ENCODE data around the gene ARHGAP15. TPM values are rescaled to one million over a fixed set of nuclear protein-coding genes. Genes with fewer than 3 reads are reported as not detected.

Gene ARHGAP15
- total RNA-seq, 1 donor from 2014 or later = 33.8 TPM

DNA sequence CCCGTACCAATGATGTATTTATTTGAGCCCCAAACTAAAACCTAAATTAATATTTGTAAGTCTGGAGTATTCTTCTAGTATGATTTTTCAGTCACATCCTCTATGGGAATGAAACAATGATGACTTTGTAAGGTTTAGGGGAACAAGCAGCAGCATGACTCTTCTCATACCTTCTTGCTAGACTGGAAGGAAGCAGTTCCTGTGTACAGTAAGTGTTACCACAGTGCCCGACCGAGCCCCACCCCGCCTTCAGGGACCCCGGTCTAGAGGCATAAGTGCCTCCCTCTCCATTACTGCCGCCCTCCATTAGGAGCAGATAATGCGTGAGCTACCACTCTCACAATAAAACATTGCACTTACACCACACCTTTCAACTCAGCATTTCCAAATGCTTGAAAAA is 599.3 kb downstream of the ARHGAP15 start:
- no peak for DNase-seq

DNA sequence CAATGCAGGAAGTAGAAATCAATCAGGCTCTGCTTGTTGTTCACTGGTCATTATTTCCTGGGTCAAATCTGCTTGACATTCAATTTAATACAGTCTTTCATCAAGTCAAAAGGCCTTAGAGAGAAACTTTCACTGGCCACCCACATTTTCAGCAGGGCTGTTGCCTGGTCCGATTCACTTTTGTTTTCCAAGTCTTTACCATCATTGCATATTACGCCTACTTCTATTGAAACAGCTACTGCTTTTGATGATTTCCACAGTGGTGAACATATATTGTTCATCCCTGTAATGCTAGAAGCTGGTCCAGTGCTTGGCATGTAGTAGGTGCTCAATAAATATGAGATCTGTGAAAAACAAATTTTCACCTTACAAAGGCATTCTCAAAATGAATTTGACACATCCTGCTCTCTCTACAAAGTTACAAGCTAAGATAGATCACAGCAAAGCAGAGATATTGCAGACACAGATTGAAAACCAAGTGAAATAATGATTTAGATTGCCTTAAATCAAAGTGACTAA is 600.1 kb downstream of the ARHGAP15 start:
- DNase-seq = no peak

DNA sequence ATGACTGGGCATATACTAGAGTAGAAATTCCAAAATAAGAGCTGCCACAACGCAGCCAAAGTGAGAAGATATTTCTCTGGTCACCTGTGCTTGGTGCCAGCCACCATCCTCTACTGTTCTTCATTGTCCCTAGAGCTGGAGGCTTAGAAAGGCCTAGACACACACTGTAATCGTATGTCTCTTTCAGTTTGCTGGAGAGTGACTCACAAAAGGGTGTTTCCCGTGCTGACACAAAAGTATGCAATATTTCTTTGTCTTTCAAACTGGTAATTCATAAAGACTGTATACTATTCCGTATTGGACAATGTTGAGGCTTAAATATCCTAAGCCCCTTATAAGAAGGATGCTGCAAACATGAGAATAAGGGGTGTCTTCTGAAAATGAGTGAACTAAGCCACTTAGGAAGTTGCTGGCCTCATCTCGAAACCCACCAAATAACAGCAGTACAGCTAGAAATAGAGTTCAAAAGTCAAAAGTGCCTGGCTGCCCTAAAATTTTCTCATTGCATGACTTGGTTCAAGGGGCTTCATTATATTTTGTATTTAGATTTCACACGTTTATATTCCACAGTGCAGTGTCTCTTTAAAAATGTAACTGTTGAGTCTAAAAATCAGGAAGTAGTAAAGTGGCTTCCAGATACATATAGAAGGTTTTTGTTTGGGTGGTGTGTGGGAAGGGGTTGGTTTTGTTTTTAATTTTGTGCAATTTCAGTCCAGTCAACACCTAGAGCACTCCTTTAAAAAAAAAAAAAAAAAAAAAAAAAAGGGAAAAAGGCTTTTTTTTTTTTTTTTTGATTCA is 601.1 kb downstream of the ARHGAP15 start:
- no peak for DNase-seq

DNA sequence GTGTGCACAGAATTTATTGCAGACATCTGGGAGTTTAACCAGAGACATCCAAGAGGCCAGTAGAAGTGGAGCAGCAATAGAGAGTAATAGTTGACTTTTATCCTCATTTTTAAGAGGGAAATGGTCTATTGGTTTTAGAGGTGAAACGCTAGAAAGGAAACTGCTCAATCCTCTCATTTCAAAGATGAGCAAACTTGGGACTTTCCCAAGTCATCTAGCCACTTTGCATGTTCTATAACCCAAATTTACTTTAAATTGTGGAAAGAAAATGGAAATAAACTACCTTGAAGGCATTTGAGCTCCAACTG is 601.7 kb downstream of the ARHGAP15 start:
- DNase-seq = no peak

DNA sequence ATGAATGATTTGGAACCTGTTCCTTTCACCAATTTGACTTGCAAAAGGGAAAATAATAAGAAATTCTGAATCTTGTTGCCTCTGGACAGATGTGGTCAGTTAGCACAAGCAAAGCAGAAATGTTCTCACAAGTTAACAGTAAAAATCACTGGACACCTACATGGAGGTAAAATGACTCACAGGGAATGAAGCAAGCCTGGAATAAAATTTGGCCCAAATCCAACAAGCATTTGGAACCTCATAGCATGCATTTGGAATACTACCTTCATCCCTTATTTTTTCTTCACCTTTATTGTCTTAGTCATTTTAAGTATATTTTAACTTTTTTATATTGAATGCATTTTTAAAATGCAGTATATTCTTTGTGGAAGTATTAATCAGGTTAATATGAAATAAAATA is 602.9 kb downstream of the ARHGAP15 start:
- DNase-seq = no peak

DNA sequence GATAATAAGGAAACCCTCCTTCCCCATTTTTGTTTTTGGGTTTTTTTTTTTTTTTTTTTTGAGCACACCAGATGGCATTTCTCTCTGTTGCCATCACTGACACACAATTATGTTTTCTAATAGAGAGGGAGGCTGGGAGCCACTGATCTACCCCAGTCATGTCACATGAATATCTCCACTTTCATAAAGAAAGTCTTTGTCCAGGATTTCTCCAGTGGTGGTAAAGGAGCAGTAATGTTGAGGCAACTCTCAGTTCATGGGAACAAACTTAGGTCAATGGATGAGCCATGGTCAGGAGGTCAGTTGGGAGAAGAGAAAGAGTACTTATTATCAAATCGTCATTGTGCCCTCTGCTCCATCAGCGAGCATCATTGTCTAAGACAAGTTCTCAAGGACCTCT is 603.7 kb downstream of the ARHGAP15 start:
- no peak for DNase-seq

DNA sequence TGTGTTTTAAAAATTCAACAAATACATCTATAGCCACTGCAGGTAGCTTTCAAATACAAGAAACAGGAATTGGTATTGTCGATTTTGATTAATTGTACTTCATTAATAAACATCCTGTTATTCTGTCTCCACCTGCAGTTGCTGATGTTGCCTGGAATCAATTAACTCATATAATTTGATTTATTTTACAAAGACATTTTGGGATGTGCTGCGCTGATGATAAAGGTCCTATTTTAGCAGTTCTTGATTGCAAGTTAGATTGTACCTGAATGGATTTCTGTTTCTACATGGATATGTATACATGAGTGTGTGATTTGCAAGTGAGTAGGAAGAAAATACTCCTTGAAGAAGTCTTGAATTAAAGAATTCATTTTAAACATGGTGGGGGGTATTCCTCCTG is 605.3 kb downstream of the ARHGAP15 start:
- no peak for DNase-seq

DNA sequence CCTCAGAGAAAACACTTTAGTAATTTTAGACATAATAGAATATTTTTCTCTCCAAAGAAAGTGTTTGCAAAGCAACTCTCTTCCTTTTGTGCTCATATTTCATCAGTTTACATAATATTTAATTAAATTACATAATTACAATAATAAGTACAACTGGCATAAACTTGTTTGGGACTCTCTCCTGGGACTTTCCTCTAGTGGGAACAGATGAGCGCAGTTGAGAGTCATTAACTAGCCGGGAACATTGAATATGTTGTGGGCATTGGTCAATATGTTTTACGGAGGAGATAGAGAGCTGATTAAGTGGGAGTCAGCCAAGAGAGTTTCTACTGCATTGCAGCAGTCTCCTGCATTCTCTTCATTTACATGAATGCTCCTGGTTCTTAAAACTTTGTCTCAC is 607.7 kb downstream of the ARHGAP15 start:
- no peak for DNase-seq

DNA sequence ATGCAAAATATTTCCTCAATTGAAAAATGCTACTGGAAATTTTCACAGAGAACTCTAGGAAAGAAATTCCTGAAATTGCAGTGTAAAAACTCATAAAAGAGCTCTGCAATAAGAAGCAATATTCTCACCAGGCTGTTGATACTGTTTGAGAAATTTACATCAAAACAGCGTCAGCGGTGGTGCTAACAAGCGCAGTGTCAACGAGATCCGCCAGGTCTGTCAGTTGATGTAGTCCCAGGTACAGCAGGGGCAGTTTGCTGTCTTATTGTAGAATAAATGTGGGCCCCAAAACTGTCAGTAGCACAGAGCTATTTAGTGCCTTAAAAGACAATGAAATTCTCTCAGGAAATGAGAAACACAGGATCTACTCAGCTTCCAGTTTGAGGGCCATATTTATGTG is 611.2 kb downstream of the ARHGAP15 start:
- DNase-seq = no peak

DNA sequence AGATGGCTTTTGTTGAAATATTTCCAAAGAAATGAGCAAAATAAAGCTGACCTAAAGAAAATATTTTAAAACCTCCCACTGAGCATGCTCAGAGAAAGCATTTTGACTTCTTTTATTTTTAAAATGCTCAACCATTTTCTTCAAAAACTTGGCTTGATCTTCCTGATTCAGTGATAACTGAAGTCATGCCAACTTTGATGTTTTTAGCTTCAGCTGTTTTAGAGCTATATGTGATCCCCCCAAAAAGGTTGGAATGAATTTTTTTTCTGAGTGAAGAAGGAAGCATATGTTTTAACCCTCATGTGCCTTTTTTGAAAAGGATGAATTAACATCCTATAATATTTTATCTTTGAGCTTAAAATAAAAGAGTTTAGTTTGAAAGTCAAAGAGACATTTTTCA is 612.0 kb downstream of the ARHGAP15 start:
- no peak for DNase-seq

DNA sequence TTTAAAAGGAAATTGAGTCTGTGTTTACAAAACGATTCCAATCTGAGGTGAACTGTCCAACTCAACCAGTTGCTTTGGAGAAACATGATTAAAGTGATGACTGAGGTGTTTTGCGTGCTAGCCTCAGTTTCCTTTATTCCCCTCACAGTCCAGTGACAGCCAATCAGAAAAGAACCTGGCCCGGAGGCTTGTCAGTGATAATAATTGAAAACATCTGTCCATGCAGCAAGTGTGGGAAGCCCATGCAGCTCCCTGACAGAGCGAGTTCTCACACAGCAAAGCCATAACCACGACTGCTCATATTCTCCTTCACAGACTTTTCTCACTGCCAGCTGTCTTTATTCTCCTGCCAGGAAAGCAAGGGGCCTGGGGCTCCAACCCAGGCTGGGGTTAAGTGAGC is 613.4 kb downstream of the ARHGAP15 start:
- DNase-seq = peak; percentile 34

DNA sequence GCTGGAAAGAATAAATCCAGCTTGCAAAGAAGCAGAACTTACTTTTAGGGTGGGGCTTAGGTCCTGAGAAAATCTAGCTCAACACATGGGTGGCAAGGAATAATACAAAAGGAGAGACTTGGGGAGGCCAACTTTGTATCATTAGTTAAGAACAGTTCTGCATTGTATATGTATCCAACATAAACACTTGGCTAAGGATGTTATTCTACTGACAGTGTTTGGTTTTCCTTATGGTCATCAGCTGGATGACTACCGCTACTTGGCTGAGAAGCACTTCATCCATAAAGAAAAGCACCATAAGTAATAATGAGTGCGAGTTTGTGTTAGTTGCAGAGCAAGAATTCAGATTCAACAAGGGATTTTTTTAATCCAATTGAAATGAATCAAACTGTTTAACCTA is 614.9 kb downstream of the ARHGAP15 start:
- no peak for DNase-seq

DNA sequence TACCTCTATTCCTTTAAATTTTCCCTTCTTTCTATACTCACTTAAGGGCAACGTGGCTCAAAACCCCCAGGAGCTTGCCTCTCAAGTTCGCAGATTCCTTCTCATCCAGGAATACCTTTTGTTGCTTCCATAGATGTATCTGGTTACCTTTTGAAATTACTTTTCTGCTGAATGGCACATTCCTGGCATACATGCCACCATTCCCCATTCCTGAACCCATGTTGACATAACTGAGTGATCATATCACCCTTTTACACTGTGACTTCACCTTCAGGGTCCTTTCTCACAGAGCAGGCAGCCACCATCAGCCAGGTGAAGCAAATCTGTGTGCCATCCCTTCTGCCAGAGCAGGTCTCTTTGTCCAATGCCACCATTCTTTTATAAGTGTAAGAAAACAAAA is 615.8 kb downstream of the ARHGAP15 start:
- no peak for DNase-seq

DNA sequence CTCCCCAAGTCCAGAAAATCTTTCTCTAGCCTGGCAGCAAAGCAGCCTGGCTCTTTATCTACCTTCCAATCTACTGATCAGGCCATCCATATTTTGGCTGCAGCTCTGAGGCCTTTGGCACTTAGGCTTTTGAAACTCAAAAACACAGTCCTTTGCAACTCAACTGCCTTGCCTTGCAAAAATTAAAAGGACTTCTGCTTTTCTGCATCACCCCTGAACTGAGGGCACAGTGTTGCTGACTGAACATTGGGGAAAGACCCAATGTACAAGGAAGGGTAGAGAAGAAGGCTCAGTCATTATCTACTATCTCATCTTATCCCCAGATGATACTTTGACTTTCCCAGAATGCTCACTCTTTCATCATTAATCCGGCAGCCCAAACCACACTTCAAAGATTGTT is 625.5 kb downstream of the ARHGAP15 start:
- no peak for DNase-seq

DNA sequence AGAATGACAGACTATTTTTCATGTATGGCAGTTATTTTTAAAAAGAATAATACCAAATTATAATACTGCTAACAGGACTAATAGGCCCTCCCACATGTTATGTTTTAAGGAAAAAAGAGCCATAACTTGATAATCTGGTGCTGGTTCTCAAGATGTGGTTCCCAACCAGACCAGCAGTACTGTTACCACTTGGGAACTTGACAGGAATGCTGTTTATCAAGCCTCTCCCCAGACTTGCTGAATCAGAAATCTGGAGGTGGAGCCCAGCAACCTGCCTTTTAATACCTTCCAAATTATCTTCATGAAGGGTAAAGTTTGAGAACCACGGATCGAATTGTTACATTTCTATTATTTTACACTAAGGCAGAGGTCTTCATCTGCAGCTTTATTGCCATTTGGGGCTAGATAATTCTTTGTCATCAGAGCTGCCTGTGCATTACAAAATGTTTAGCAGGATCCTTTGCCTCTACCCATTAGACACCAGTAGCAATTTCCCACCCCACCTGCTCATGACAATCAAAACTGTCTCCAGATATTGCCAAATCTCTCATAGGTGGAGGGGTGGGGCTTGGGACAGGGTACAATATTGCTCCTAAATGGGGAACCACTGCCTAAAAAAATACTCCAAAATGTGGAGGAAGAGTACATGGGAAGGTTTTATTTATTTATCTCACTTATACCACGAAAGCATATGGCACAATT is 629.6 kb downstream of the ARHGAP15 start:
- DNase-seq = no peak

DNA sequence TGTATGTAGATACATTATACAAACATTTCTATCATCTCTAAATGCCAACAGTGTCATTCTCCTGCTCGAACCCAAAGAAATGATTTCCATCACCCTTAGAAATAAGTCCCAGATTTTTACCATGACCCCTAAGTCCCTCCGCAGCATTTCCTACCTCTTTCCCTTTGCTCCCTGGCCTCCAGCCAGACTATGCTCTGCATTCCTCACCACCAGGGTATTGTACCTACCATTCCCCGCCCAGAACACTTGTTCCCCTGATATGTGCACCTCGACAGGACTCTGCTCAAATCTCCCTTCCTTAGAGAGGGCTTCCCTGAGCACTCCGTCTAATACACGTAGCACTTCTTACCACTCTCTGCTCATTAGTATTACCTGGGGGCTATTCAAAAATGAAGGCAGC is 630.2 kb downstream of the ARHGAP15 start:
- no peak for DNase-seq

DNA sequence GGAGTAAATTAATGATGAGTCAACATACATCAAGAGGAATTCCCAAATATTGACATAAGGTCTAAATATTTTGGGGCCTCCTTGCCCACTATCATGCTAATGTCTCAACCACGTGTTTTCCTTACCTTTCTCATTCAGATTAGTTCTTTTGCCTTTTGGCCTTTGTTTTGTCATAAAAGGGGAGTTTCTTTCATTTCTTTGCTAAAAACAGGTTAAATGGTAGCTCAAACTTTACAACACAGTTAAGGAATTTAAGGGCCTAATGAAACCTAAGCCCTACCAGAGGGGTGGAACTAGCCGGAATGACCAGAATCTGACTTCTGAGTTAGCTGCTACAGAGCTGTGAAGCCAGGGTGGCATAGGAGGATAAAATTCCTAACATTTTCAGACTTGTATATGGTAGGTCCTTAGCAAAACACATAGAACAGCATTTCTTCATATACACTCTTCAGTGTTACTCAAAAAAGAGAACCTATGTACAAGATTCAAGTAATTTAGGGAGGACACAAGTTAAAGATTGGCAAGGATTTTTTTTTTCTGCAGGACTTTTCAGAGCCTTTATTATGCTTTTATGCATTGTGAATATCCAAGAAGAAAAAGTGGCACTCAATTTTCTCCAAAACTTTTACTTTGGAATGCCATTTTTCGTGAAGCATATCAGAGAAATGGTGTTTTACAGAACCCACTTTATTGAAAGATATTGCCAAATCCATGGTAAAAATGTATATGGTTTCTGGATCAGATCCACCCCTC is 633.1 kb downstream of the ARHGAP15 start:
- DNase-seq = no peak

DNA sequence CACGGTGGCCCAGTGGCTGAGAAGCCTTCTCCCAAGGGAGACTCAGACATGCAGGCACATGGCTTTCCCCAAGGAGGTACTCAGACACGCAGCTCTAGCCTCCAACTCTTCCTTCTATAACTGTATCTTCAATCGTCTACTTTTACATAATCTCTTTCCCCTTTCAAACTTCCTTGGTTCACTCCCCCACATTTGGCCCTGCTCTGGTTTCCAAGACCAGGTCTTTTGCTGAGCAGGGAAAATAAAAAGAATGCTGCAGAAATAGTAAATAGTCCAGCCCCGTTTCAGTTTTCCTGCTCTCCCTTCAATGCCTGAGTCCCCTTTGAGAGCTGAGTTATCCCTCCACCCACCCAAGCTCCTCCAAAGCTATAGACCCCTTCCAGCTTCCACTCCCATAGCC is 635.0 kb downstream of the ARHGAP15 start:
- DNase-seq = no peak

DNA sequence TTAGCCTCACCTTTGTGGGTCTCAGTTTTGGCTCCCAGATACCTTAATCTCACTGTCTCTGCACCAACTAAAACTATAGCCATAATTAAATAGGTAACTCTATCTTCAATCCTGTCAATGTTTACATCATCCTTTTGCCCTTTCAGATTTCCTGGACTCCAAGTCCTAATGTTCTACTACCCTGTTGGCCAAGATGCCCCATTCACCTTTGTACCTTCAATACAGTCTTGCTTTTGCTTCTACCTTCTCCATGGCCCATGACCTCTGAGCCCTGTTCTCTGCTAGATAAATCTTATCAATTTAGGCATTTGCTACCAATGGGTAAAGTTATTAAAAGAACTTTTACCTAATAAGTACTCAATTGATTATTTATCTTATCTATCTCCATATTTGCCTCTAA is 635.5 kb downstream of the ARHGAP15 start:
- no peak for DNase-seq

DNA sequence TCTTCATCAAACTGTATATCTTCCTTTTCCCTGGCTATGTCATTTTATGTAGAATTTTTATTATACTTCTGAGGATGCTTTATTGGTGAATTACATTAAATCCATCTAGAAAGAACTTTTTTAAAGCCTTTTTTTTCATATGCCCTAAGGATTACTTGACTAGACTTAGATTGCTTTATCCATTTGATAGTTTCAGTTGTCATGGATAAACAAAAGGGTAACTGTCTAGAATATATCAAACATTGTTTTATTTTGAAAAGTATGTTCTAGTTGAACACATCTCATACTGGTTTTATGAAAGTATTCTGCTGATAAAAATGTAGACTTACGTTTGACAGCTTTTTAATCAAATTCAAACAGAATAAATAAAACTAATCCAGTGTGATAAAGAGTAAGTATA is 639.8 kb downstream of the ARHGAP15 start:
- no peak for DNase-seq

DNA sequence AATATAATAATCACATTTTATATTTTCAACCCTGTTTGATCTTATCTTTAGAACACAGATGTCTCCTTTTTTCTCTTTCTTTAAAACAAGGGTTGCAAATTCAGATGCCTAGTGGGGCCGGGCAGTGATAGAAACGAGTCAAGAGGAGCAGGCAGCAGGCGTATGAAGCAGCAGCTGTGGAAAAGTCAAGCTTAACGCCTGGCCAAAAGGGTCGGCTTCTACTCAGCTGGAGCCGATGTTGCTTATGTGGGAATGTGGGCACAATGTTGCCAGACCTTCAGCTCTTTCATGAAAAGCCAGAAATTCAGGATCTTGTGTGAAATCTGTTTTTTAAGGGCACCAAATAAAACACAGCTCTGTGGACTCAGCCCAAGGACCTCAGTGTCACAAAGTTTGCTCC is 642.7 kb downstream of the ARHGAP15 start:
- no peak for DNase-seq

DNA sequence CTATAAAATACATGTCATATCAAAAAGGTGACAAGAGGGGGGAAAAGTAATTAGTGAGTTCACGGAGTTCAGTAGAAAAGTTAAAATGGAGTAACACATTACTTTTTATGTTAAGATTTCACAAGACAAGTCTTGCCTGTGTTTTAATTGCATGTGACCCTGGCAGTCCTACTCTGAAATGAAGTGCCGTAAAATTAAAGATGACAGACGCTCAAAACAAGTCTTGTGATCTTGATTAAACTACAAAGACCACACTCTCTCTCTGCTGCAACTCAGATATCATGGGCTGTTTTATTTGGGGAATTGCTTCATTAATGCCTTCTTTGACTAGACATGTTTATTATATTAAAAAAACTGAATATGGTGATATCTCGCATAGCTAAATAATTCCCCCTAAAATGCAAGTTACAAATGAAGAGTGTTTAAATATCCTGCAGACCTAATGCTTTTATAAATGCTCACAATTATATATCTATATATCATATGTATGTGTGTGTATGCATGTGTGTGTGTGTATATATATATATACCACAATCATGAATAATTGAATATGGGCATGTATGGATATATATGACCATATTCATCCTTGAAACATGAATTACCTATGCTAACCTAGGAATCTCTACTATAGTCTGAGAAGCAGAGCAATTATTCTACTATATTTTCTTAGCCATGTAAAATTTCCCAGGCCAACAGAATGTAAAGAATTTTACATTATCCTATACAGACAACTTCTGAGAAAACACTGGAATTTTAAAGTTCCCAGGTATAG is 647.5 kb downstream of the ARHGAP15 start:
- DNase-seq = no peak

DNA sequence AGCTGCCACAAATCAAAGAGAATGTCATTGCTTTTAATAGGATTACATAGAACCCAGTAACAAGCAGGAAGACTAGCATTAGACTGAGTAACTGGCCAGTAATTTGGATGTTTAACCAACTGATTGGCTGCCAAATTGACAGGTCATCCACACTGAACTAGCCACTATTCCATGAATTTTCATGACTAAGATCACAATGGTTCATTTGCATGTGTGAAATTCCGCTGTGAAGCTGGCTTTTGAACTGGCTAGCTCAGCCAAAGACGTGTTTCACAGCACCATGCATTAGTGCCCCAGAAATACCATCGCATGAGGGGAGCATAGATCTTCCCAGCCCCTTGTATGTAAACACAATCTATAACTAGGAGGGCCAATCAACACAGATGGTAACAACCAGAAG is 649.8 kb downstream of the ARHGAP15 start:
- no peak for DNase-seq
